WERI-Rb-1 (cell line): Measurements from ENCODE around the gene HAAO.

ENCODE experiments used
- DNase-seq: peaks from one replicate; pipeline ENCODE4 v3.0.0-alpha.2; 2020
- H3K27ac ChIP-seq: fragments of 250-450 bp; sonication (Bioruptor Pico); 2 replicates; pipeline ENCODE4 v1.5.1; 2020; ENCODE audit warnings: mild to moderate bottlenecking, moderate library complexity
- H3K27me3 ChIP-seq: fragments of 250-450 bp; sonication (Bioruptor Pico); 2 replicates; pipeline ENCODE4 v1.5.1; 2021; ENCODE audit warnings: mild to moderate bottlenecking, low read depth, moderate library complexity; ENCODE audit not compliant: insufficient read depth, severe bottlenecking
- H3K36me3 ChIP-seq: fragments of 250-450 bp; sonication (Bioruptor Pico); 2 replicates; pipeline ENCODE4 v1.5.1; 2020; ENCODE audit warnings: mild to moderate bottlenecking, moderate library complexity
- H3K4me3 ChIP-seq: 2 replicates; pipeline ENCODE4 v1.5.1; 2011; ENCODE audit warnings: low read depth, mild to moderate bottlenecking, control low read depth, low read length
- H3K9me3 ChIP-seq: fragments of 250-450 bp; sonication (Bioruptor Pico); 2 replicates; pipeline ENCODE4 v1.5.1; 2021; ENCODE audit warnings: mild to moderate bottlenecking, moderate library complexity; ENCODE audit not compliant: severe bottlenecking
- CTCF ChIP-seq: IDR thresholded peaks from 2 replicates; pipeline ENCODE4 v1.5.1; 2011; ENCODE audit warnings: low read depth, mild to moderate bottlenecking, control low read depth, inconsistent platforms, low read length

The HAAO gene

GRCh38 chr2:42829671-42830440 is 37.5 kb upstream of the HAAO start:
- no peak for DNase-seq
- H3K27me3 ChIP-seq, result no peaks in the 10 kb centered on the region
- TF ChIP-seq CTCF, result no peak
- H3K4me3 ChIP-seq, result no peak overlapping the region
- no peaks in the 10 kb centered on the region for H3K9me3 ChIP-seq
- no peaks in the 10 kb centered on the region for H3K36me3 ChIP-seq
- H3K27ac ChIP-seq, result no peak overlapping the region

- Histone ChIP-seq H3K27me3 (no peaks in the 10 kb centered on the region), H3K36me3 (no peaks in the 10 kb centered on the region), H3K9me3 (no peaks in the 10 kb centered on the region), H3K27ac (no peak overlapping the region), H3K4me3 (no peak overlapping the region)
- peak; percentile 85 for DNase-seq
- TF ChIP-seq CTCF, result peak; percentile 97
Measured at GRCh38 chr2:42828487-42829425, 36.4 kb upstream of the HAAO start.

GRCh38 chr2:42827647-42828486 is 35.5 kb upstream of the HAAO start:
- no peak overlapping the region for H3K27ac ChIP-seq
- H3K36me3 ChIP-seq, result no peaks in the 10 kb centered on the region
- TF ChIP-seq CTCF, result peak; percentile 94
- peak; percentile 94 for DNase-seq
- no peaks in the 10 kb centered on the region for H3K9me3 ChIP-seq
- no peaks in the 10 kb centered on the region for H3K27me3 ChIP-seq
- peak overlapping the region; percentile 52 for H3K4me3 ChIP-seq

- TF ChIP-seq CTCF, result no peak
- Histone ChIP-seq H3K9me3 (no peaks in the 10 kb centered on the region), H3K36me3 (no peaks in the 10 kb centered on the region), H3K27me3 (no peaks in the 10 kb centered on the region), H3K27ac (no peak overlapping the region), H3K4me3 (no peak overlapping the region)
- DNase-seq, result no peak
Measured at GRCh38 chr2:42826231-42826630, 33.8 kb upstream of the HAAO start.

- Histone ChIP-seq H3K27me3 (no peaks in the 10 kb centered on the region), H3K9me3 (no peaks in the 10 kb centered on the region), H3K4me3 (no peak overlapping the region), H3K27ac (no peak overlapping the region), H3K36me3 (no peaks in the 10 kb centered on the region)
- TF ChIP-seq CTCF, result no peak
- no peak for DNase-seq
Measured at GRCh38 chr2:42824454-42824807, 32.0 kb upstream of the HAAO start.
